Measurements from ENCODE around the gene TEX53.

Gene TEX53

GRCh38 chr9:114641967-114642366 is 15.6 kb downstream of the TEX53 start:
- DNase-seq (ENCODE audit: low read depth in 2 of 2): no peak

GRCh38 chr9:114638404-114638803 is 19.2 kb downstream of the TEX53 start:
- no peak for DNase-seq (ENCODE audit: low read depth in 2 of 2)

- no peak for DNase-seq (ENCODE audit: low read depth in 2 of 2)
Observed at GRCh38 chr9:114634387-114634786, 23.2 kb downstream of the TEX53 start.

GRCh38 chr9:114633438-114634089 is 24.0 kb downstream of the TEX53 start:
- DNase-seq (ENCODE audit: low read depth in 2 of 2): no peak

GRCh38 chr9:114631166-114631565 is 26.4 kb downstream of the TEX53 start:
- no peak for DNase-seq (ENCODE audit: low read depth in 2 of 2)

GRCh38 chr9:114629563-114630090 is 28.0 kb downstream of the TEX53 start:
- DNase-seq (ENCODE audit: low read depth in 2 of 2): no peak

- no peak for DNase-seq (ENCODE audit: low read depth in 2 of 2)
Observed at GRCh38 chr9:114627553-114627952, 30.1 kb downstream of the TEX53 start.

- no peak for DNase-seq (ENCODE audit: low read depth in 2 of 2)
Observed at GRCh38 chr9:114626415-114627020, 31.1 kb downstream of the TEX53 start.

GRCh38 chr9:114624677-114625076 is 32.9 kb downstream of the TEX53 start:
- DNase-seq (ENCODE audit: low read depth in 2 of 2): no peak

- DNase-seq (ENCODE audit: low read depth in 2 of 2): no peak
Observed at GRCh38 chr9:114621975-114622609, 35.5 kb downstream of the TEX53 start.

GRCh38 chr9:114621561-114621960 is 36.0 kb downstream of the TEX53 start:
- no peak for DNase-seq (ENCODE audit: low read depth in 2 of 2)

GRCh38 chr9:114619191-114619761 is 38.3 kb downstream of the TEX53 start:
- no peak for DNase-seq (ENCODE audit: low read depth in 2 of 2)

GRCh38 chr9:114616684-114617520 is 40.7 kb downstream of the TEX53 start:
- DNase-seq (ENCODE audit: low read depth in 2 of 2): no peak

GRCh38 chr9:114614373-114614772 is 43.2 kb downstream of the TEX53 start:
- DNase-seq (ENCODE audit: low read depth in 2 of 2): no peak

GRCh38 chr9:114613919-114614318 is 43.7 kb downstream of the TEX53 start:
- DNase-seq (ENCODE audit: low read depth in 2 of 2): no peak

- no peak for DNase-seq (ENCODE audit: low read depth in 2 of 2)
Observed at GRCh38 chr9:114613087-114613486, 44.5 kb downstream of the TEX53 start.

- DNase-seq (ENCODE audit: low read depth in 2 of 2): no peak
Observed at GRCh38 chr9:114612272-114612923, 45.2 kb downstream of the TEX53 start.

- peak in 1 of 2 donors; percentile 33 for DNase-seq (ENCODE audit: low read depth in 2 of 2)
Observed at GRCh38 chr9:114611516-114612271, 45.9 kb downstream of the TEX53 start.

GRCh38 chr9:114608525-114608796 is 49.1 kb downstream of the TEX53 start:
- DNase-seq (ENCODE audit: low read depth in 2 of 2): no peak

- DNase-seq (ENCODE audit: low read depth in 2 of 2): no peak
Observed at GRCh38 chr9:114607671-114608524, 49.7 kb downstream of the TEX53 start.
